Upper lobe of right lung (tissue), 1 donor: Measurements from ENCODE around the gene OXGR1. TPM values are rescaled to one million over a fixed set of nuclear protein-coding genes. Genes with fewer than 3 reads are reported as not detected.

ENCODE experiments used
- ATAC-seq: fragments of 200-7000 bp; cut with Tn5 transposase; one replicate; pipeline ENCODE4 v1.9.1; 2020; ENCODE audit warnings: mild to moderate bottlenecking, moderate library complexity
- DNase-seq: peaks from one replicate; pipeline ENCODE4 v3.0.0-alpha.2; 2020
- H3K27ac ChIP-seq: fragments of 200-600 bp; one replicate; pipeline ENCODE4 v1.8.0; 2022
- H3K27me3 ChIP-seq: fragments of 200-600 bp; one replicate; pipeline ENCODE4 v1.8.0; 2022; ENCODE audit warnings: mild to moderate bottlenecking
- H3K36me3 ChIP-seq: fragments of 200-600 bp; one replicate; pipeline ENCODE4 v1.8.0; 2022
- H3K4me1 ChIP-seq: fragments of 200-600 bp; one replicate; pipeline ENCODE4 v1.8.0; 2022
- H3K4me3 ChIP-seq: fragments of 200-600 bp; one replicate; pipeline ENCODE4 v1.8.0; 2022; ENCODE audit warnings: mild to moderate bottlenecking
- H3K9me3 ChIP-seq: fragments of 200-600 bp; one replicate; pipeline ENCODE4 v1.8.0; 2022
- CTCF ChIP-seq: fragments of 200-600 bp; IDR thresholded peaks from one replicate; pipeline ENCODE4 v1.8.0; 2022; ENCODE audit warnings: antibody characterized with exemption
- intact Hi-C: fragments of 100-400 bp; cut with DNase I; formaldehyde crosslinking; loops from one replicate; pipeline ENCODE4 v1.11.0; 2022
- total RNA-seq: library from RNA; stranded (reverse); fragmentation: NEBNext Ultra II Directional; extraction: Animal tissue kit (Norgen Biotek cat#: 25700); gene quantifications from one replicate; pipeline ENCODE4 v1.2.1, GENCODE V29; 2021
- donor health status: DM: no; HTN: yes; CAD: no; lungs with severe emphysema.

OXGR1 gene
- total RNA-seq, 1 donor from 2014 or later, result 0.55 TPM

GRCh38 chr13:96999091-96999490, 4.8 kb upstream of the OXGR1 start:
- DNase-seq (no peak), ATAC-seq (no peak)
- Histone ChIP-seq H3K36me3 (no peaks in the 10 kb centered on the region), H3K27me3 (peaks cover 19% of the 10 kb centered on the region), H3K9me3 (no peaks in the 10 kb centered on the region), H3K4me3 (no peak overlapping the region), H3K27ac (no peak overlapping the region), H3K4me1 (peaks cover 1% of the 10 kb centered on the region)
- no peak for TF ChIP-seq CTCF
- intact Hi-C loops, result no loop called here

- DNase-seq (no peak), ATAC-seq (no peak)
- Histone ChIP-seq H3K27me3 (peaks cover 23% of the 10 kb centered on the region), H3K9me3 (no peaks in the 10 kb centered on the region), H3K4me3 (no peak overlapping the region), H3K36me3 (no peaks in the 10 kb centered on the region), H3K4me1 (peaks cover 5% of the 10 kb centered on the region), H3K27ac (no peak overlapping the region)
- intact Hi-C loops, result no loop called here
- TF ChIP-seq CTCF, result no peak
These were observed 3.8 kb upstream of the OXGR1 start for GRCh38 chr13:96998051-96998450.

GRCh38 chr13:96996886-96997285, 2.6 kb upstream of the OXGR1 start:
- DNase-seq, result no peak
- no peaks in the 10 kb centered on the region for H3K9me3 ChIP-seq
- ATAC-seq, result no peak
- no peaks in the 10 kb centered on the region for H3K36me3 ChIP-seq
- peaks cover 24% of the 10 kb centered on the region for H3K27me3 ChIP-seq
- intact Hi-C loops, result no loop called here
- H3K4me3 ChIP-seq, result no peak overlapping the region
- no peak overlapping the region for H3K27ac ChIP-seq
- TF ChIP-seq CTCF, result no peak
- peaks cover 5% of the 10 kb centered on the region for H3K4me1 ChIP-seq

GRCh38 chr13:96996107-96996506, 1.8 kb upstream of the OXGR1 start:
- ATAC-seq (no peak), DNase-seq (no peak)
- no peak for TF ChIP-seq CTCF
- H3K4me1 ChIP-seq, result peaks cover 5% of the 10 kb centered on the region
- no peak overlapping the region for H3K4me3 ChIP-seq
- H3K27ac ChIP-seq, result no peak overlapping the region
- intact Hi-C loops, result no loop called here
- peaks cover 27% of the 10 kb centered on the region for H3K27me3 ChIP-seq
- no peaks in the 10 kb centered on the region for H3K36me3 ChIP-seq
- no peaks in the 10 kb centered on the region for H3K9me3 ChIP-seq

- no peaks in the 10 kb centered on the region for H3K36me3 ChIP-seq
- H3K4me1 ChIP-seq, result peaks cover 5% of the 10 kb centered on the region
- H3K27me3 ChIP-seq, result peaks cover 27% of the 10 kb centered on the region
- no peak overlapping the region for H3K27ac ChIP-seq
- no peaks in the 10 kb centered on the region for H3K9me3 ChIP-seq
- intact Hi-C loops, result no loop called here
- no peak for DNase-seq
- H3K4me3 ChIP-seq, result no peak overlapping the region
- no peak for ATAC-seq
- no peak for TF ChIP-seq CTCF
These were observed 575 bp upstream of the OXGR1 start for GRCh38 chr13:96994858-96995243.

- no peak for ATAC-seq
- H3K4me3 ChIP-seq, result peak overlapping the region; percentile 46
- H3K27ac ChIP-seq, result no peak overlapping the region
These were observed 651 bp downstream of the OXGR1 start for GRCh38 chr13:96993634-96994016.

More at GRCh38 chr13:96993634-96994016, 651 bp downstream of the OXGR1 start:
- Histone ChIP-seq H3K4me1 (peaks cover 5% of the 10 kb centered on the region), H3K9me3 (no peaks in the 10 kb centered on the region), H3K36me3 (no peaks in the 10 kb centered on the region), H3K27me3 (peaks cover 27% of the 10 kb centered on the region)
- DNase-seq, result no peak
- TF ChIP-seq CTCF, result no peak
- intact Hi-C loops, result no loop called here
